Mucosa of rectum (tissue), 2 donors: ENCODE data around the gene TMEM81.

Experiments used
- H3K27ac ChIP-seq, 2 donors: one replicate each; pipeline ENCODE4 v1.7.0; 2013; ENCODE audit warnings: inconsistent platforms in 2 of 2, low read depth in 2 of 2, low read length in 2 of 2
- H3K27me3 ChIP-seq, 2 donors: one replicate each; pipeline ENCODE4 v1.7.0; 2013; ENCODE audit warnings: low read length in 2 of 2; ENCODE audit not compliant: control insufficient read depth in 2 of 2, insufficient read depth in 2 of 2
- H3K36me3 ChIP-seq, 2 donors: one replicate each; pipeline ENCODE4 v1.7.0; 2013; ENCODE audit warnings: low read length in 2 of 2; ENCODE audit not compliant: control insufficient read depth in 2 of 2, insufficient read depth in 2 of 2
- H3K4me1 ChIP-seq, 2 donors: one replicate each; pipeline ENCODE4 v1.7.0; 2013; ENCODE audit warnings: low read length in 2 of 2, mild to moderate bottlenecking in 1 of 2; ENCODE audit not compliant: control insufficient read depth in 2 of 2, insufficient read depth in 2 of 2
- H3K4me3 ChIP-seq, 2 donors: one replicate each; pipeline ENCODE4 v1.7.0; 2013; ENCODE audit warnings: low read length in 2 of 2
- H3K9ac ChIP-seq, 2 donors: one replicate each; pipeline ENCODE4 v1.7.0; 2013; ENCODE audit warnings: low read length in 2 of 2, low read depth in 1 of 2, mild to moderate bottlenecking in 1 of 2
- H3K9me3 ChIP-seq, 2 donors: one replicate each; pipeline ENCODE4 v1.7.0; 2013; ENCODE audit warnings: low read length in 2 of 2; ENCODE audit not compliant: control insufficient read depth in 2 of 2
- donor health status: healthy.
- donor health status: Normal muscosa, but diverticular disease.

The TMEM81 gene

GRCh38 chr1:205109711-205110110 lies 25.5 kb upstream of the TMEM81 start:
- no peak overlapping the region for H3K4me3 ChIP-seq
- no peak overlapping the region for H3K27ac ChIP-seq
- H3K36me3 ChIP-seq = peaks cover 25 to 41% of the 10 kb centered on the region in 2 donors
- H3K9ac ChIP-seq = no peak overlapping the region
- H3K4me1 ChIP-seq = no peaks in the 10 kb centered on the region
- no peaks in the 10 kb centered on the region for H3K9me3 ChIP-seq
- H3K27me3 ChIP-seq = no peaks in the 10 kb centered on the region

DNA sequence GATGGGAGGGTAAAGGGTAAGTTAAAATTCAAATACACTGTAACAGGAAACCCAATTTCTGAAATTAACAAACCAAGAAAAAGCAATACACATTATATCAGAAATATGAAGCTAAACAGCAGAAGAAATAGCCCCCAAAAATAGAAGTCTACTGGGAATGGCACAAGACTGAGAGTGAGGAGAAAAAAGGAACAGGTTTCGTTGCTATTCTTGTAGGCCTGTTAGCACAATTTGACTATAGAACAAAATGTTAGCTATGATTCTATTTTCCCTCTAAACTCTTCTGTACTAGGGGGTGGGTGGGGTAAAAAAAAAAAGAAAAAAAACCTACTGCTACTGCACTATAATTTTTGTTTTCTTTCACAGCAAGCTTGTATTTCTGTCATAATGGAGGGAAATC lies 25.0 kb upstream of the TMEM81 start:
- no peaks in the 10 kb centered on the region for H3K9me3 ChIP-seq
- H3K4me3 ChIP-seq = no peak overlapping the region
- H3K36me3 ChIP-seq = peaks cover 24 to 45% of the 10 kb centered on the region in 2 donors
- H3K27ac ChIP-seq = no peak overlapping the region
- no peaks in the 10 kb centered on the region for H3K27me3 ChIP-seq
- no peak overlapping the region for H3K9ac ChIP-seq
- no peaks in the 10 kb centered on the region for H3K4me1 ChIP-seq

GRCh38 chr1:205108464-205108863 lies 24.2 kb upstream of the TMEM81 start:
- Histone ChIP-seq H3K4me1 (no peaks in the 10 kb centered on the region), H3K27ac (no peak overlapping the region), H3K4me3 (no peak overlapping the region), H3K36me3 (peaks cover 25 to 51% of the 10 kb centered on the region in 2 donors), H3K9me3 (no peaks in the 10 kb centered on the region), H3K27me3 (no peaks in the 10 kb centered on the region), H3K9ac (no peak overlapping the region)

- Histone ChIP-seq H3K4me3 (no peak overlapping the region), H3K9ac (no peak overlapping the region), H3K4me1 (no peaks in the 10 kb centered on the region), H3K27me3 (no peaks in the 10 kb centered on the region), H3K36me3 (peaks cover 30 to 53% of the 10 kb centered on the region in 2 donors), H3K9me3 (no peaks in the 10 kb centered on the region), H3K27ac (no peak overlapping the region)
These were observed 23.1 kb upstream of the TMEM81 start for GRCh38 chr1:205107327-205107726.

GRCh38 chr1:205102404-205102803 lies 18.1 kb upstream of the TMEM81 start:
- H3K9me3 ChIP-seq = no peaks in the 10 kb centered on the region
- no peaks in the 10 kb centered on the region for H3K4me1 ChIP-seq
- H3K27ac ChIP-seq = no peak overlapping the region
- no peak overlapping the region for H3K4me3 ChIP-seq
- H3K36me3 ChIP-seq = peaks cover 66 to 81% of the 10 kb centered on the region in 2 donors
- no peak overlapping the region for H3K9ac ChIP-seq
- no peaks in the 10 kb centered on the region for H3K27me3 ChIP-seq

DNA sequence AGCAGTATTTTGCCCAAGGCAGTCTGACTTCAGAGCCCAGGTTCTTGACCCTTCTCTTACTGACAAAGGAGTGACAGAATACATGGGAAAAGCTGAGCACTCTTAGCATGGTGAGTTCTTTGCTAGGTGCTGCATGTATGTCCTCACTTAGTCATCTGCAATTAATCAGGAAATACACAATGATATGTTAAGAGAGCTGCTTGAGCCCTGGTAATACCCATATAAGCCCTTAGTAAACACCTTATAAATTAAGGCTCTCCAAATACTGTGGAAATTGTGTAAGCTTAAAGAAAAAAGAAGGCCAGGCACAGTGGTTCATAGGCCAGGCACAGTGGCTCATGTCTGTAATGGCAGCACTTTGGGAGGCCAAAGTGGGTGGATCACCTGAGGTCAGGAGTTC lies 14.0 kb upstream of the TMEM81 start:
- no peak overlapping the region for H3K4me3 ChIP-seq
- H3K9ac ChIP-seq = no peak overlapping the region
- no peaks in the 10 kb centered on the region for H3K4me1 ChIP-seq
- no peaks in the 10 kb centered on the region for H3K27me3 ChIP-seq
- H3K36me3 ChIP-seq = peaks cover 69 to 88% of the 10 kb centered on the region in 2 donors
- no peaks in the 10 kb centered on the region for H3K9me3 ChIP-seq
- H3K27ac ChIP-seq = no peak overlapping the region

DNA sequence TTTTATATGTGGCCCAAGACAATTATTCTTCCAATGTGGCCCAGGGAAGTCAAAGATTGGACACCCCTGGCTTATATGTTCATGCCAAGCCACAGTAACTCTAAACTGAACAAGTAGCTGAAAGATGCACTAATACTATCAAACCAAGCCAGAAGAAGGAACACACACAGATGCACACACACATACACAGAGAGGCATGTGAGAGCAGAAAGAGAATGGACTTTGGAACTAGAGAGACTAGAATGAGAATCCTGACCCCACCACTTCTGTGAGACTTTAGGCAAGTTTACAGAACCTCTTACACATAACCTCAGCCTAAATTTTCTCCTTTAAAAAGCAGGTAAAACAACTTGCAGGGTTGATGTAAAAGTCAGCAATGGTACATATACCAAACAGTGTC lies 11.2 kb upstream of the TMEM81 start:
- Histone ChIP-seq H3K4me3 (no peak overlapping the region), H3K36me3 (peaks cover 57 to 79% of the 10 kb centered on the region in 2 donors), H3K4me1 (no peaks in the 10 kb centered on the region), H3K9me3 (no peaks in the 10 kb centered on the region), H3K27ac (no peak overlapping the region), H3K27me3 (no peaks in the 10 kb centered on the region), H3K9ac (no peak overlapping the region)

- Histone ChIP-seq H3K4me3 (no peak overlapping the region), H3K9ac (no peak overlapping the region), H3K27me3 (no peaks in the 10 kb centered on the region), H3K4me1 (no peaks in the 10 kb centered on the region), H3K9me3 (no peaks in the 10 kb centered on the region), H3K27ac (no peak overlapping the region), H3K36me3 (peaks cover 30 to 58% of the 10 kb centered on the region in 2 donors)
These were observed 6.9 kb upstream of the TMEM81 start for GRCh38 chr1:205091043-205091740.

GRCh38 chr1:205088341-205088740 lies 4.1 kb upstream of the TMEM81 start:
- H3K9ac ChIP-seq = no peak overlapping the region
- H3K9me3 ChIP-seq = no peaks in the 10 kb centered on the region
- H3K27me3 ChIP-seq = no peaks in the 10 kb centered on the region
- no peak overlapping the region for H3K27ac ChIP-seq
- H3K36me3 ChIP-seq = peaks cover 37 to 48% of the 10 kb centered on the region in 2 donors
- H3K4me3 ChIP-seq = no peak overlapping the region
- H3K4me1 ChIP-seq = no peaks in the 10 kb centered on the region

DNA sequence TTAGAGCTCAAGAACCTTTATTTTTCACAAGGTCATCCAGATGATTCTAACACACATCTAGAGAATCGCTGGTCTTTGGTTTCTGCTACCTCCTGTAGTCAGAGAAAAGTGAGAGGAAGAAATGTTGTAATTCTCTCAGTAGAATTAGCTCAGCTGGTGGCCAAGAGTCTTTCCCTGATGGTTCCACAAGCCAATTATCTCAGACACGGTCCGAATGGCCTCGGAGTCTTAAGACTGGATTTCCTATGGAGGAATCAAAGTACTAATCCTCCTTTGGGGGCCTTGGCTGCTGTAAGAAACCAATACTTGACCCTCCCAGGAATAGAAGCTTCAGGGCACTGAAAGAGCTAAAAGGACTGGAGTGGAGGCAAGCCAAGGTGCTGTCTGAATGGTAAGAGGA lies 1.8 kb downstream of the TMEM81 start:
- peaks cover 17 to 23% of the 10 kb centered on the region in 2 donors for H3K36me3 ChIP-seq
- H3K9ac ChIP-seq = no peak overlapping the region
- H3K4me3 ChIP-seq = no peak overlapping the region
- no peaks in the 10 kb centered on the region for H3K27me3 ChIP-seq
- no peaks in the 10 kb centered on the region for H3K9me3 ChIP-seq
- H3K4me1 ChIP-seq = no peaks in the 10 kb centered on the region
- H3K27ac ChIP-seq = no peak overlapping the region
